ENCODE measurements around the gene CEP63. TPM values are rescaled to one million over a fixed set of nuclear protein-coding genes. Genes with fewer than 3 reads are reported as not detected.

The CEP63 gene
- total and polyA plus RNA-seq, 2 of the 8 experiments (the other 6 are each of a cell fraction or from before 2014, with no cell fraction given): 5.3 to 18.2 TPM

- no peak overlapping the region for H3K27ac ChIP-seq (ENCODE audit: low read depth, low read length)
- POLR2A ChIA-PET (ENCODE audit: partially characterized antibody): no interaction called here
- H3K4me2 ChIP-seq (ENCODE audit: insufficient read depth in 1 of 2, low read depth in 2 of 2, low read length in 2 of 2): no peak overlapping the region
- H3K79me1 ChIP-seq (ENCODE audit: low read depth, low read length): no peaks in the 10 kb centered on the region
- FAIRE-seq (no peak), DNase-seq (ENCODE audit: low read depth in 1 of 2, low spot score in 2 of 2) (peak in 1 of 2 experiments; percentile 26)
- H3K56ac ChIP-seq (replicated peaks; ENCODE audit: insufficient read length, low read depth, low read length): no peak overlapping the region
- 83% methylated on average over 8 of the region's 8 CpGs; no CpG with 5 or more reads in 1 of the 2 experiments for WGBS, 2 experiments (ENCODE audit: extremely low coverage in 1 of 2, insufficient coverage in 1 of 2, insufficient read length in 1 of 2, insufficient replicate concordance in 2 of 2, low coverage in 1 of 2, low lambda C conversion rate in 2 of 2, missing lambda C conversion rate in 1 of 2)
- H2AK5ac ChIP-seq (ENCODE audit: low read depth, low read length): no peak overlapping the region
- no peaks in the 10 kb centered on the region for H3K9me3 ChIP-seq (ENCODE audit: insufficient read depth in 2 of 2, low read depth in 1 of 2, low read length in 1 of 2)
- H3K27me3 ChIP-seq (replicated peaks in 1 of 4; ENCODE audit: control insufficient read depth in 3 of 4, extremely low read depth in 1 of 4, insufficient read depth in 3 of 4, low read length in 3 of 4): no peaks in the 10 kb centered on the region
- H3K23ac ChIP-seq (ENCODE audit: insufficient read length): no peak overlapping the region
- no peak overlapping the region for H4K91ac ChIP-seq (replicated peaks; ENCODE audit: insufficient read length, low read length)
- H2BK12ac ChIP-seq (ENCODE audit: low read depth, low read length): no peak overlapping the region
- H3K4ac ChIP-seq (replicated peaks; ENCODE audit: insufficient read length, low read depth, low read length): no peak overlapping the region
- H4K20me1 ChIP-seq (replicated peaks in 1 of 2; ENCODE audit: control insufficient read depth in 1 of 2, insufficient read depth in 2 of 2, low read length in 2 of 2): no peaks in the 10 kb centered on the region
- no peak overlapping the region for H2BK120ac ChIP-seq (replicated peaks; ENCODE audit: low read depth, low read length)
- H4K5ac ChIP-seq (ENCODE audit: insufficient read length, low read depth, low read length): no peak overlapping the region
- H3K9ac ChIP-seq (replicated peaks in 1 of 4; ENCODE audit: extremely low read depth in 1 of 4, low read depth in 3 of 4, low read length in 3 of 4): no peak overlapping the region
- H2BK20ac ChIP-seq (ENCODE audit: low read length): no peak overlapping the region
- no peaks in the 10 kb centered on the region for H3K36me3 ChIP-seq (ENCODE audit: control insufficient read depth in 2 of 4, insufficient read depth in 4 of 4, low read length in 3 of 4)
- H2BK5ac ChIP-seq (ENCODE audit: low read depth, low read length): no peak overlapping the region
- no peak overlapping the region for H4K8ac ChIP-seq (ENCODE audit: extremely low read depth, insufficient read depth, low read length)
- no peak overlapping the region for H3K18ac ChIP-seq (ENCODE audit: extremely low read depth, low read length)
- no peak overlapping the region for H2BK15ac ChIP-seq (ENCODE audit: low read length)
- no peak overlapping the region for H3K4me3 ChIP-seq (ENCODE audit: extremely low read depth in 1 of 4, insufficient read depth in 2 of 4, low read depth in 3 of 4, low read length in 4 of 4)
- CTCF ChIA-PET (ENCODE audit: partially characterized antibody): interaction anchor here (0.9 to 4.3 kb wide), 7 partner anchors 10 to 135 kb away, joined by 3 to 25 read pairs (median 5); no protein-coding TSS in a partner anchor
- H3K14ac ChIP-seq (ENCODE audit: insufficient read length): no peak overlapping the region
- H2AFZ ChIP-seq (ENCODE audit: low read length): no peak overlapping the region
- no peak for TF ChIP-seq KDM1A (IDR thresholded peaks at IDR 0.05; ENCODE audit: borderline replicate concordance, low read length)
- no peak for TF ChIP-seq SP4 (IDR thresholded peaks at IDR 0.05; ENCODE audit: low read length)
- TF ChIP-seq KDM4A (IDR thresholded peaks at IDR 0.05; ENCODE audit: low read depth, low read length, severe bottlenecking): no peak
- TF ChIP-seq CHD1 (IDR thresholded peaks at IDR 0.05; ENCODE audit: low read depth, low read length): no peak
- no peak for TF ChIP-seq POU5F1 (IDR thresholded peaks at IDR 0.05; ENCODE audit: low read depth, low read length)
- TF ChIP-seq EZH2 (IDR thresholded peaks at IDR 0.05; ENCODE audit: low read depth, low read length, severe bottlenecking): no peak
- H3K4me1 ChIP-seq (replicated peaks in 1 of 4; ENCODE audit: control insufficient read depth in 3 of 4, insufficient read depth in 4 of 4, low read length in 3 of 4): peaks cover 0 to 3% (median 0%) of the 10 kb centered on the region in 4 experiments; a peak in 1 of 7 replicates
- no peaks in the 10 kb centered on the region for H3K79me2 ChIP-seq (ENCODE audit: control insufficient read depth in 1 of 2, insufficient read depth in 2 of 2, low read length in 2 of 2)
- no peaks in the 10 kb centered on the region for H3K23me2 ChIP-seq (ENCODE audit: low read depth, low read length)
Measured at GRCh38 chr3:134619884-134620445, 134.1 kb downstream of the CEP63 start.

Data from H1 (cell line).